Esophagus squamous epithelium (tissue), 5 donors: ENCODE data around the gene PAFAH2. TPM values are rescaled to one million over a fixed set of nuclear protein-coding genes. Genes with fewer than 3 reads are reported as not detected.
A peak's percentile ranks its signal among the peaks of the same experiment; 100 is the strongest.

Experiments
- DNase-seq: peaks from one replicate; lab custom pipeline; 2025; lab: John Stamatoyannopoulos, UW
- H3K27ac ChIP-seq, 4 donors: fragments of 200-600 bp; sonication (generic); one replicate each; pipeline ENCODE4 v1.5.1; 2016 to 2019; ENCODE audit warnings: mild to moderate bottlenecking in 1 of 4
- H3K27me3 ChIP-seq, 4 donors: fragments of 200-600 bp; sonication (generic); 1 replicate in 3 of 4; 2 replicates in 1 of 4; pipeline versions ENCODE4 v1.5.1 to v1.6.0; 2017 to 2021; ENCODE audit warnings: antibody characterized with exemption in 1 of 4
- H3K36me3 ChIP-seq, 3 donors: fragments of 200-600 bp; sonication (generic); one replicate each; pipeline ENCODE4 v1.5.1; 2016 to 2019
- H3K4me1 ChIP-seq, 3 donors: fragments of 200-600 bp; sonication (generic); one replicate each; pipeline ENCODE4 v1.5.1; 2017 to 2019
- H3K4me3 ChIP-seq, 4 donors: fragments of 200-600 bp; sonication (generic); 1 replicate in 3 of 4; 2 replicates in 1 of 4; pipeline ENCODE4 v1.5.1; 2016 to 2019; ENCODE audit warnings: mild to moderate bottlenecking in 2 of 4, moderate library complexity in 1 of 4
- H3K9me3 ChIP-seq, 3 donors: fragments of 200-600 bp; sonication (generic); one replicate each; pipeline ENCODE4 v1.5.1; 2016 to 2019
- POLR2A ChIP-seq, 4 donors: fragments of 450-650 bp; IDR thresholded peaks; one replicate each; pipeline ENCODE4 v1.6.1; 2017; ENCODE audit warnings: antibody characterized with exemption in 4 of 4, mild to moderate bottlenecking in 4 of 4, moderate library complexity in 3 of 4
- WGBS, 2 donors: methylation state at CpG; one replicate each; pipeline ENCODE4 v1.1.5; 2018; 5-methylcytosine and 5-hydroxymethylcytosine counted together
- intact Hi-C: fragments of 100-400 bp; cut with DNase I; formaldehyde crosslinking; loops from one replicate; pipeline ENCODE4 v1.15.0; 2022
- total RNA-seq, 4 donors: library from RNA; depleted of rRNA; stranded (reverse); fragments of >200 nt; gene quantifications; one replicate each; pipeline ENCODE4 v1.1.0, GENCODE V29; 2016
- TF ChIP-seq, protein P1 (sequence below), 6 experiments: fragments of 450-650 bp in 4 of 6; fragments of 200-600 bp in 2 of 6; sonication (generic) in 2 of 6; IDR thresholded peaks; one replicate each; pipeline ENCODE4 v1.5.1; 2016 to 2019; ENCODE audit warnings: antibody characterized with exemption in 6 of 6, mild to moderate bottlenecking in 4 of 6, moderate library complexity in 4 of 6
- donor health status: DM: yes; HTN: yes; CAD: no.

Gene PAFAH2
- total RNA-seq, 4 donors from 2014 or later: 8.3 to 17.2 (median 11.7) TPM

DNA sequence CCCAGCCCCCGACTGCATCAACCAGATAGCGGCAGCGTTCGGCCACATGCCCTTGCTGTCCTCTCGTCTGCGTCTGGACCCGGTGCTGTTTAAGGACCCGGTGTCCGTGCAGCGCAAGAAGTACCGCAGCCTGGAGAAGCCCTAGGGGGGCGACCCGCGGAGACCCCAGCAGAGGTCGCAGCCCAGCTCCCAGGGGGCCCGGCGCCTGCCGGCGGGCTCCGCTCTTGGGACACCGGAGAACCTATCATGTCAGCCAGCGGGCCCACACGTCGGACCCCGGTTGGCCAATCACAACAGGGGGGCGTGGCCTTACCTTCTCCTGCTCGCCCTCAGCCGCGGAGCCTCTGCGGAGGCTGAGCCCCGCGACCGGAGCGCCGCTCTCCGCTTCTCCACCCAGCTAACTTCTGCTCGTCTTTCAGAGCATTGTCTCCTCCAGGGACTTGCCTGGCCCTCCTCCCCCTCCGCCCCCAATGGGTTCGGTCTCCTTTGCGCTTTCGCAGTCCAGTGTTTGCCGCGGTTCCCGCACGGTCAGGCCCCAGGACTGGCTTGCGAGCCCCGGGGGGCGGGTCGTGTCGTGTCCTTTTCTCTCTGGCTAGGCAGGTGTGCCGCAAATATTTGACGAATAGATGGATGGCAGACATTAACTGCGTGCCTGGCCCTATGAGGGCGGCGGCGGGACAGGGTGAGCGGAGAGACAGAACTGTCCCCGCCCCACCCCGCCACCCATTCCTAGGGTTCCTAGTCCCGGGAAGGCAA is 37.5 kb upstream of the PAFAH2 start:
- WGBS, 2 donors: 0 to 4% methylated on average over 2 to 5 of the region's 60 CpGs
- Histone ChIP-seq H3K4me3 (peak overlapping the region; percentile 57 to 92 (median 88)), H3K27me3 (peaks cover 0 to 64% (median 0%) of the 10 kb centered on the region in 4 donors), H3K36me3 (no peaks in the 10 kb centered on the region), H3K4me1 (peaks cover 10 to 23% (median 12%) of the 10 kb centered on the region in 3 donors), H3K27ac (peak overlapping the region; percentile 65 to 92 (median 88)), H3K9me3 (no peaks in the 10 kb centered on the region)
- intact Hi-C loops: no loop called here
- DNase-seq: peak; percentile 64
- peak in 2 of 4 donors; percentile 44 to 75 for TF ChIP-seq POLR2A (IDR thresholded peaks at IDR 0.05)
- TF ChIP-seq, protein P1, sequence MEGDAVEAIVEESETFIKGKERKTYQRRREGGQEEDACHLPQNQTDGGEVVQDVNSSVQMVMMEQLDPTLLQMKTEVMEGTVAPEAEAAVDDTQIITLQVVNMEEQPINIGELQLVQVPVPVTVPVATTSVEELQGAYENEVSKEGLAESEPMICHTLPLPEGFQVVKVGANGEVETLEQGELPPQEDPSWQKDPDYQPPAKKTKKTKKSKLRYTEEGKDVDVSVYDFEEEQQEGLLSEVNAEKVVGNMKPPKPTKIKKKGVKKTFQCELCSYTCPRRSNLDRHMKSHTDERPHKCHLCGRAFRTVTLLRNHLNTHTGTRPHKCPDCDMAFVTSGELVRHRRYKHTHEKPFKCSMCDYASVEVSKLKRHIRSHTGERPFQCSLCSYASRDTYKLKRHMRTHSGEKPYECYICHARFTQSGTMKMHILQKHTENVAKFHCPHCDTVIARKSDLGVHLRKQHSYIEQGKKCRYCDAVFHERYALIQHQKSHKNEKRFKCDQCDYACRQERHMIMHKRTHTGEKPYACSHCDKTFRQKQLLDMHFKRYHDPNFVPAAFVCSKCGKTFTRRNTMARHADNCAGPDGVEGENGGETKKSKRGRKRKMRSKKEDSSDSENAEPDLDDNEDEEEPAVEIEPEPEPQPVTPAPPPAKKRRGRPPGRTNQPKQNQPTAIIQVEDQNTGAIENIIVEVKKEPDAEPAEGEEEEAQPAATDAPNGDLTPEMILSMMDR (IDR thresholded peaks at IDR 0.05): no peak

DNA sequence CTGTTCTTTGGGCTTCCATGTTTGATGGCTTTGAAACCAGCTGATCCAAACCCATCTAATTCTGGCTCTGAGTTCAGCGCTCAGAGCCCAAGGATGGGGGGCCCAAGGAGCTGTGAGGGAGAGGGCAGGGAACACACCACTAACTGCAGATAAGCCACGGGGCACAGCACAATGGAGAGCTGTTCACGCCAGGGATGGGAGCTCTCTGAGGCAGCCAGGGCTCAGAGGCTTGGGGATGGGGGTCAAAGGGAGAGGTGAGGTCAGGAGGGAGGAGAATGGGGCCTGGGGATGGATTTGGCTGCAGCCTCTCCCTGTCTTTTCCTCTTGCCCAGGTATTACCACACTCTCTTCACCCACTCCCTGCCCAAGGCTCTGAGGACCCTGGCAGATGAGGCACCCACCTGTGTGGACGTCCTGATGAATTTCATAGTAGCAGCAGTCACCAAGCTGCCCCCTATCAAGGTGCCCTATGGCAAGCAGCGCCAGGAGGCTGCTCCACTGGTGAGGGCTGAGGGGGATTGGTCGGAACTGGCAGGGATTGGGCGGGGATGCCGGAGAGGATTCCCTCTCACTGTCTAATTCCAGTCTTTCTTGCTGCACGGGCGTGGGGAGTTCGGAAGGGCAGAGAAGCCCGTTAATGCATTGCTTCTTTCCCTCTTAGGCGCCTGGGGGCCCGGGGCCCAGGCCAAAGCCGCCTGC is 36.8 kb upstream of the PAFAH2 start:
- H3K36me3 ChIP-seq: no peaks in the 10 kb centered on the region
- 2 to 56% methylated on average over 3 to 10 of the region's 15 CpGs for WGBS, 2 donors
- H3K4me3 ChIP-seq: peak overlapping the region; percentile 57 to 92 (median 88)
- H3K27me3 ChIP-seq: peaks cover 0 to 63% (median 0%) of the 10 kb centered on the region in 4 donors
- intact Hi-C loops: loop anchor here (5.0 kb wide), 1 partner anchor 123 kb away; the partner anchor contains the start of gene FAM110D
- TF ChIP-seq, protein P1 (IDR thresholded peaks at IDR 0.05): no peak
- no peak for TF ChIP-seq POLR2A (IDR thresholded peaks at IDR 0.05)
- no peaks in the 10 kb centered on the region for H3K9me3 ChIP-seq
- H3K4me1 ChIP-seq: peaks cover 10 to 23% (median 12%) of the 10 kb centered on the region in 3 donors
- H3K27ac ChIP-seq: peak overlapping the region; percentile 65 to 92 (median 88)
- no peak for DNase-seq

DNA sequence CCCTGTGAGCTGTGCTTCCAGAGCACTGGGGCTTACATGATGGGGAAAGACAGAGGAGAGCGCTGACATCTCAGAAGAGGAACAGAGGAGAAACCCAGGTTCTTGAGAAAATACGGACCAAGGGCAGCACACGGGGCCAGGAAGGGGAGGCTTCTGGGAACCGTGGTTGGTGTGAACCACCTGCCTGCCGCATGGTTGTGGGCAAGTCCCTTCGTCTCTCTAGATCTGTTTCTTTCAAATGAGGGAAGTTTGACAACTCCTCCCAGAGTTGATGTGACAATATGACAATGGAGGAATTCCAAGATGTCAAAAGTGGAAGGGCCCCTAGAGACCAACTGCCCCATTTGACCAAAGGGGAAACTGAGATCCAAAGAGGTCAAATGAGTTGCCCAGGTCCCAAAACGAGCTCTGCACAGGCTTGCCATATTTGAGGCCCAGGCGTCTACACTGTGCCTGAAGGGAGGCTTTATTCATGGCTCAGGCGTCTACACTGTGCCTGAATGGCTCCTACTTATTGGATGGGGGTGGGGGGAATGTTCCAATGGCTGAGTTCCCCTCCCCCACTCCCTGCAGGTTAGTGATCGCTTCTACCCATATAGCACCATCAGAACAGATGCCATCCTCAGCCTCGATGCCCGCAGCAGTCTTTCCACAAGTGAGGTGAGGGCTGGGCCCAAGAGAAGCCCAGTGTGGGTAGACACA is 34.9 kb upstream of the PAFAH2 start:
- peaks cover 0 to 51% (median 0%) of the 10 kb centered on the region in 4 donors for H3K27me3 ChIP-seq
- 70 to 75% methylated on average over 8 to 9 of the region's 12 CpGs for WGBS, 2 donors
- intact Hi-C loops: loop anchor here (5.0 kb wide), 1 partner anchor 124 kb away; the partner anchor contains the start of gene FAM110D

GRCh38 chr1:26031611-26032220 is 33.9 kb upstream of the PAFAH2 start:
- intact Hi-C loops: loop anchor here (5.0 kb wide), 1 partner anchor 126 kb away; the partner anchor contains the start of gene FAM110D
- DNase-seq: no peak
- Histone ChIP-seq H3K27me3 (peaks cover 0 to 44% (median 0%) of the 10 kb centered on the region in 4 donors), H3K27ac (no peak overlapping the region), H3K36me3 (no peaks in the 10 kb centered on the region), H3K4me3 (no peak overlapping the region), H3K4me1 (peaks cover 10 to 23% (median 12%) of the 10 kb centered on the region in 3 donors), H3K9me3 (no peaks in the 10 kb centered on the region)
- TF ChIP-seq POLR2A (IDR thresholded peaks at IDR 0.05): no peak
- TF ChIP-seq, protein P1 (IDR thresholded peaks at IDR 0.05): no peak
- WGBS, 2 donors: 72 to 79% methylated on average over 2 to 3 of the region's 3 CpGs

More for the DNA sequence above, 34.9 kb upstream of the PAFAH2 start:
- peaks cover 10 to 23% (median 12%) of the 10 kb centered on the region in 3 donors for H3K4me1 ChIP-seq
- no peak for DNase-seq
- H3K9me3 ChIP-seq: no peaks in the 10 kb centered on the region
- TF ChIP-seq, protein P1 (IDR thresholded peaks at IDR 0.05): no peak
- TF ChIP-seq POLR2A (IDR thresholded peaks at IDR 0.05): no peak
- H3K27ac ChIP-seq: no peak overlapping the region
- no peaks in the 10 kb centered on the region for H3K36me3 ChIP-seq
- H3K4me3 ChIP-seq: no peak overlapping the region
